Esophagus (tissue), 2 donors: ENCODE measurements around the gene FAM174A. TPM values are rescaled to one million over a fixed set of nuclear protein-coding genes. Genes with fewer than 3 reads are reported as not detected.

Experiments
- H3K27ac ChIP-seq, 2 donors: one replicate each; pipeline ENCODE4 v1.5.1; 2013; ENCODE audit warnings: low read depth in 2 of 2, mild to moderate bottlenecking in 2 of 2, inconsistent platforms in 1 of 2, low read length in 1 of 2, moderate library complexity in 1 of 2
- H3K27me3 ChIP-seq, 2 donors: one replicate each; pipeline ENCODE4 v1.6.1; 2013; ENCODE audit warnings: low read length in 2 of 2, control low read depth in 1 of 2, mild to moderate bottlenecking in 1 of 2; ENCODE audit not compliant: insufficient read depth in 2 of 2, control insufficient read depth in 1 of 2
- H3K36me3 ChIP-seq, 2 donors: one replicate each; pipeline ENCODE4 v1.6.1; 2013; ENCODE audit warnings: low read length in 1 of 2; ENCODE audit not compliant: control insufficient read depth in 2 of 2, insufficient read depth in 2 of 2
- H3K4me1 ChIP-seq, 2 donors: one replicate each; pipeline ENCODE4 v1.6.1; 2013; ENCODE audit warnings: low read length in 1 of 2; ENCODE audit not compliant: control insufficient read depth in 2 of 2, insufficient read depth in 2 of 2
- H3K4me3 ChIP-seq, 2 donors: one replicate each; pipeline ENCODE4 v1.5.1; 2013; ENCODE audit warnings: low read length in 2 of 2, mild to moderate bottlenecking in 2 of 2, low read depth in 1 of 2, moderate library complexity in 1 of 2
- H3K9me3 ChIP-seq, 2 donors: one replicate each; pipeline ENCODE4 v1.6.1; 2013; ENCODE audit warnings: mild to moderate bottlenecking in 2 of 2, low read depth in 1 of 2, low read length in 1 of 2, moderate library complexity in 1 of 2; ENCODE audit not compliant: control insufficient read depth in 2 of 2, insufficient read depth in 1 of 2
- WGBS, 2 donors: extraction: QIAGEN DNeasy Blood & Tissue Kit; methylation state at CpG; one replicate each; pipeline ENCODE4 v1.1.7; 2013; 5-methylcytosine and 5-hydroxymethylcytosine counted together
- polyA plus RNA-seq, 2 donors: library from polyadenylated mRNA; stranded (reverse); fragments of 200-250 nt; gene quantifications; one replicate each; pipeline ENCODE4 v1.2.3, GENCODE V29; 2013
- donor health status: healthy with polysubstance abuse.
- donor health status: Bipolar disorder and iron deficiency.

The FAM174A gene
- polyA plus RNA-seq, 2 donors = 8.6 to 35.7 TPM

DNA sequence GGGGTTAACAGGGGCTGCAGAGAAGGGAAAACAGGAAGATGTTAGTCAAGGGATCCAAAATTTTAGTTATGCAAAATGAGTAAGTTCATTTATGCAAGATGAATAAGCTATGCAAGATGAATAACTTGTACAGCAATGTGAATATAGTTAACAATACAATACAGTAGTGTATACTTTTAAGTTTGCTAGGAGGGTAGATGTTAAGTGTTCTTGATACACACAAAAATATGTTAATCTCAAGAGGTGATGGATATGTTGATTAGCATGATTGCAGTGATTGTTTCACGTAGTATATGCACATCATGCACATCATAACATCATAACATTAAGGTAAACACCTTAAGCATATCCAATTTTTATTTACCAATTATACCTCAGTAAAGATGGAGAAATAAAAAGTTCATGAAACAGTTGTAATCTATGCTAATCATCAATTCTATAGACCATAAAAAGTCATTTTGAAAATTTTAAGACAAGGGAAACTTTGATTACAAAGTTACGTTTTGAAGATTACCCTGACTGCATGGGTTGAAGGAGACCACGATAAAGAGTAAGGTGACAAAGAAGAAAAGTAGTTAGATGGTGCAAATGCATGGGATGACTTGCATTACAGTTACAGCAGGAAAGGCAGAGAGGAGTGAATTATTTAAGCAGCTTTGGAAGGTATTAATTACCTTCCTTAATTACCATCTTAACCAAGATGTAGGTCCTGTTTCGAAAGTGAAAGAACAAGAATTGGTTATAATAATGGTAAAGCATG is 31.4 kb downstream of the FAM174A start:
- Histone ChIP-seq H3K4me1 (no peaks in the 10 kb centered on the region), H3K36me3 (no peaks in the 10 kb centered on the region), H3K9me3 (no peaks in the 10 kb centered on the region), H3K4me3 (no peak overlapping the region), H3K27me3 (no peaks in the 10 kb centered on the region), H3K27ac (no peak overlapping the region)
- WGBS, 2 donors = 81 to 88% methylated on average over 4 of the region's 4 CpGs

DNA sequence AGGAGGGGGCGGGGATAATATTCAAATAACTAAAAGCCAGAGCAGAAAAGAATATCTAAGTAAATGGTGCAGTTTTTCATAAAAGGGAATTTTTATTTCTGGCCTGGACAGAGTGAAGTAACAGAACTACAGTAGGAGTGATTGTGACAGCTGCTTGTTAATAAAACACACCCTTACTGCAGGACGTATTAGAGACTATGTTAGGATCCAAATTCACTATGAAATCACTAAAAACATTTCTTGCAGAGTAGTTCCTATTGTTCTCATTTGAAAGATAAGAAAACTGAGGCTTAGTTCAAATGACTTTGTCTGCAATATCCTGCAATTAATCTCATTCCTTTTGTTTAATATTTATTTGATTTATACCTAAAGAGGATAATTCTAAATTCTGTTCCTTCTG is 39.5 kb downstream of the FAM174A start:
- Histone ChIP-seq H3K4me1 (no peaks in the 10 kb centered on the region), H3K4me3 (no peak overlapping the region), H3K9me3 (no peaks in the 10 kb centered on the region), H3K27me3 (no peaks in the 10 kb centered on the region), H3K27ac (no peak overlapping the region), H3K36me3 (no peaks in the 10 kb centered on the region)
- WGBS, 2 donors = 73 to 80% methylated on average over 2 of the region's 2 CpGs

DNA sequence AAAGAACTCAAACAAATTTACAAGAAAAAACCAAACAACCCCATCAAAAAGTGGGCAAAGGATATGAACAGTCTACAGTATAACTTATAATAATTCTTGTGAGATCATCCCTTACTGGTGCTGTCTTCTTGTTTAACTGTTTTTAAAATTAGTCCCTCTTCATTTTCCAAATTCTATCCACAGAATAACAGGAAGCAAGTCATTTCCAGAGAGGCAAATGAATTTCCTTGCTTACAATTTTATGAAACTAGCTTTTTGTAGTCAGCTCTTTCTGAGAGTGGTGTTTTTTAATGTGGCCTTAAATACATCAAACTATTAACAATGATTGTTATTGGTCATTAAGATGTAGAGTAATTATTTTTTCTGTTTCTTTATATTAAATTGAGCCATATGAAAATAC is 40.6 kb downstream of the FAM174A start:
- H3K4me3 ChIP-seq = no peak overlapping the region
- no peaks in the 10 kb centered on the region for H3K9me3 ChIP-seq
- H3K4me1 ChIP-seq = no peaks in the 10 kb centered on the region
- H3K36me3 ChIP-seq = no peaks in the 10 kb centered on the region
- H3K27ac ChIP-seq = no peak overlapping the region
- no peaks in the 10 kb centered on the region for H3K27me3 ChIP-seq

DNA sequence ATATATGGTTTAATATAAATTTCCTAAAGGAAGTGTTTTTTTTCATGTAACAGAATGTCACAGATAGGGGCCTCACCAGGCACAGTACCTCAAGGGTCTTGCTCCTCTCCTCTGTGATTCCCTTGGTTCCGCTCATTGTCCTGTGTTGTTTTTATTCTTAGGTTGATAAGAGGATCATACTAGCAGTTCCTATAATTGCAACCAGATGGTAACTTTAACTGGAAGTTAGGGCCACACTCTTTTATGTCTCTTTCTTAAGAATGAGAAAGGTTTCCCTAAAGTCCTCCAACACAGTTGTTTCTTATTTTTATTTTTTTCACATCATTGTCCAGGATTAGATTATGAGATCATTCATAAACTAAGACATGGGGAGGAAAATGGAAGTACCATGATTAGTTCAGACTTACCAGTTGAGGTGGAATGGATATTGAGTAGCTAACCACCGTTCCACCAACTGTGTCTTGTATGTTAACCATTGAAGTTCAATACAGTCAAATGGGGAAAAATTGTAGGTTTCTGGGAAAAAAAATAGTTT is 41.1 kb downstream of the FAM174A start:
- Histone ChIP-seq H3K4me3 (no peak overlapping the region), H3K36me3 (no peaks in the 10 kb centered on the region), H3K9me3 (no peaks in the 10 kb centered on the region), H3K27ac (no peak overlapping the region), H3K4me1 (no peaks in the 10 kb centered on the region), H3K27me3 (no peaks in the 10 kb centered on the region)
- WGBS, 2 donors = 84 to 89% methylated on average over 2 of the region's 2 CpGs

DNA sequence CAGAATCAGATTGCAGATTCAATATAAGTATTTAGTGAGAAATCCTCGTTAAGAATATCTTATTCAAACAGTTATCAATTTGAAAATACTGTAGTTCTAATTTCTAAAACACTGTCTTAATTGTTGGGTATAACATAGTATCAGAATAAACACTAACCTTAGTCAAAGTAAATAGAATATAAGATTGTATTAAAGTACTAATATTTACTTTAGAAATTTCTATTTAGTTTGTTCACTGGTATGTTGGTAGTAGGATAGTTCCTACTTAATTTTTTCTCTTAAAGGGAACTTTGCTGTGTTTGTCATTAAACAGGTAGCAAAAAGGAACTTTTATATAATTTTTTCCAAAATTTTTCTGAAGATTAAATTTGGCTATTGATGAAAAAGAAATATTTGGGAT is 42.3 kb downstream of the FAM174A start:
- Histone ChIP-seq H3K9me3 (no peaks in the 10 kb centered on the region), H3K27me3 (no peaks in the 10 kb centered on the region), H3K4me3 (no peak overlapping the region), H3K27ac (no peak overlapping the region), H3K4me1 (no peaks in the 10 kb centered on the region), H3K36me3 (no peaks in the 10 kb centered on the region)
- 71 to 78% methylated on average over 1 of the region's 1 CpG for WGBS, 2 donors

DNA sequence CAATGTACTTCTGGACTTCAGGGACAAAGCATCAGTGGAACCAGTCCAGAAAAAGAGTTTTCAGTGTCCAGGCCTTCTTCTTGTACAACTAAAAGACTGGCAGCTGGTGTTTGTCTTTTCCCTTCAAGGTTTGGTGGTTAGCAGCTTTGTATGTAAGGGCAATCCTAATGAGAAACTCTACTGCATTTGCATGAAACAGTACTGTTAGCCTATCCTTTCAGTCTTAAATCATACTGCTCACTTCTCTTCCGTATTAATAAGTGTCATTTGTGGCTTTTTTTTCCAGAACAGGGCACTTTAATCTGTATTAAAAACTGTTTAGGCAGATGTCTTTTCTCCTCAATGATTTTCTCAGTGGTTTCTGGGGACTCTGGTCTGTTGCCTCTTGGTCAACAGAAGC is 48.9 kb downstream of the FAM174A start:
- Histone ChIP-seq H3K4me3 (no peak overlapping the region), H3K9me3 (no peaks in the 10 kb centered on the region), H3K27me3 (no peaks in the 10 kb centered on the region), H3K27ac (no peak overlapping the region), H3K36me3 (no peaks in the 10 kb centered on the region), H3K4me1 (no peaks in the 10 kb centered on the region)
- WGBS, 2 donors = 59 to 65% methylated on average over 1 of the region's 1 CpG

DNA sequence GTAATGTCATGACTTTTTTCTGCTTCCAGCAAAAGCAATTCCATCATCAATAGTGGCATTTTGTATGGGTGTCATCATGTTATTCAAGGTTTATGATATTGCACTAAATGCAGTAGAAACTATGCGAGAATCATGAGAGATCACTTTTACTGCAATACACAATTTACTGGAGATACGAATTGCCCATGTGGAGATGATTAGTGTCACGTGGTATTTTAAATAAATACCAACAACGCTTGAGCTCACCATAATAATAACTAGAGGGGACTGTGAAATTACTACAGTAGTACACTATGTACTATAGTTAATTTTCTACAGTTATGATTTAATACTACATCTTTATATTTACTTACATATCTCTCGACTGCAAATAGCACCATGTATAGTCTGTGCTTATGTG is 49.7 kb downstream of the FAM174A start:
- H3K27me3 ChIP-seq = no peaks in the 10 kb centered on the region
- no peaks in the 10 kb centered on the region for H3K36me3 ChIP-seq
- H3K27ac ChIP-seq = no peak overlapping the region
- H3K4me3 ChIP-seq = no peak overlapping the region
- H3K4me1 ChIP-seq = no peaks in the 10 kb centered on the region
- WGBS, 2 donors = 88 to 89% methylated on average over 5 of the region's 5 CpGs
- no peaks in the 10 kb centered on the region for H3K9me3 ChIP-seq

DNA sequence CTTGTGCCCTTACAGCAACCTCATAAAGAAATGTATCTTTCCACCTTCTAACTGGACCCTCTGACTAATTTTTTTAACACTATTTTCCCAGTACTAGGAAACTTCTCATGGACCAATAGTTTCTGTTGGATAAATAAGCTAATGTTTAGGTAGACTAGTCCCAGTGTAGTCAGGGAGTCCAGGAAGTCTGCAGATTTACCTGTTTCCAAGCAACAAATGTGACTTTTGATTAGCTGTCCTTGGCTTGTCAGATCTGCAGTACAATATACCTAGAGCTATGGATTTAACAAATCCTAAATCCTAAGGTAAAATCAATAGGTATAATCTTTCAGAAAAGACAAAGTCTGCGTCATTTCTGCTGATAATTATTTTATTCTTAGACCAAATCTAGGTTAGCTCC is 55.7 kb downstream of the FAM174A start:
- H3K36me3 ChIP-seq = no peaks in the 10 kb centered on the region
- H3K4me1 ChIP-seq = no peaks in the 10 kb centered on the region
- H3K9me3 ChIP-seq = no peaks in the 10 kb centered on the region
- H3K27ac ChIP-seq = no peak overlapping the region
- WGBS, 2 donors = 85 to 96% methylated on average over 1 of the region's 1 CpG
- no peak overlapping the region for H3K4me3 ChIP-seq
- no peaks in the 10 kb centered on the region for H3K27me3 ChIP-seq

DNA sequence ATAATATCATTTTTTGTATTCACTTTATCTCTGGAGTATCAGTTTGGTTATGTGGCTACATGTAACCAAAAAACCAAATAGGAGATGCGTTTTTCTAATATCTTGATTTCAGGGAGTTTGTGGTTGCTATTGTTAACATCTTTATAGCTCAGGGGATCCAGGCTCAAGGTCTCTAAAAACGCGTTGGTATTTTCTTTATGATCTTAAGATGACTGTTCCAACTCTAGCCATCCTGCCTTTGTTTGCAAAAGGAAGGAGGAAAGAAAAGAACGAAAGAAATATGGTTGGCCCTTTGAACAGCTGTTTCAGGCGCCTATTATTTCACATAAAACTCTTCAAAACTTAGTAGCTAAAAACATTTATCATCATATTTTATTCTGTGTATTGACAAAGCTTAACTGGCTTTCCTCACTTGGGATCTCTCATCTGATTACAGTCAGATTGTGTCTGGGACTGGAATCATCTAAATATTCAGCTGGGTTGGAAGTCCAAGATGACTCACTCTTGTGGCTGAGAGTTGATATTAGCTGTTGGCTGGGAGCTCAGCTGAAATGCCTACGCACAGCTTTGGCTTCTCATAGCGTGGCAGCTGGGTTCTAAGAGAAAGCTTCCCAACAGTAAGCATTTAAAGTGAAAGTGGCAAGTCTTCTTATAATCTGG is 60.1 kb downstream of the FAM174A start:
- H3K9me3 ChIP-seq = no peaks in the 10 kb centered on the region
- no peak overlapping the region for H3K27ac ChIP-seq
- H3K4me1 ChIP-seq = no peaks in the 10 kb centered on the region
- no peak overlapping the region for H3K4me3 ChIP-seq
- no peaks in the 10 kb centered on the region for H3K36me3 ChIP-seq
- H3K27me3 ChIP-seq = no peaks in the 10 kb centered on the region
- 37 to 40% methylated on average over 7 of the region's 7 CpGs for WGBS, 2 donors

DNA sequence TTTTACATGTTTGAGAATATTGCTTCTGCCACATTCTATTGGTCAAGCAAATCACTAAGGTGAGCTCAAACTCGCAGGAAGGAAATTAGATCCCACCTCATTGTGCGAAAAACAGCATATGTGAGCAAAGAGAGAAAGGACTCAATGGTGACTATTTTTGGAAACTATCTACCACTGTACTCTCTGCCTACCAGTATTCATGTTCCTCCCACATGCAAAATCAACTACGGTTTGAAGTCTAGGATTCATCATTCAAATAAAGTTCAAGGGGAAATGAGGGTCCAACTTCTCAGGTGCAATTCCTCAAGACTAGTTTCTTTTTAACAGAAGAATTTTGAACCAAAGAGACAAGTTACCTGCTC is 60.6 kb downstream of the FAM174A start:
- 48 to 53% methylated on average over 3 of the region's 3 CpGs for WGBS, 2 donors
- Histone ChIP-seq H3K27ac (no peak overlapping the region), H3K36me3 (no peaks in the 10 kb centered on the region), H3K9me3 (no peaks in the 10 kb centered on the region), H3K27me3 (no peaks in the 10 kb centered on the region), H3K4me3 (no peak overlapping the region), H3K4me1 (no peaks in the 10 kb centered on the region)
